NB4 (cell line): ENCODE measurements around the gene RAB25.

Experiments
- POLR2A ChIP-seq: IDR thresholded peaks from 2 replicates; pipeline ENCODE4 v1.6.1; 2011; ENCODE audit warnings: mild to moderate bottlenecking; ENCODE audit not compliant: insufficient read length; ENCODE audit errors: extremely low read depth
- TF ChIP-seq, protein P1 (sequence below): IDR thresholded peaks from one replicate; pipeline ENCODE4 v1.5.1; 2012; ENCODE audit warnings: low read depth, low read length

GRCh38 chr1:156045076-156045475 lies 15.9 kb upstream of the RAB25 start:
- TF ChIP-seq, protein P1, sequence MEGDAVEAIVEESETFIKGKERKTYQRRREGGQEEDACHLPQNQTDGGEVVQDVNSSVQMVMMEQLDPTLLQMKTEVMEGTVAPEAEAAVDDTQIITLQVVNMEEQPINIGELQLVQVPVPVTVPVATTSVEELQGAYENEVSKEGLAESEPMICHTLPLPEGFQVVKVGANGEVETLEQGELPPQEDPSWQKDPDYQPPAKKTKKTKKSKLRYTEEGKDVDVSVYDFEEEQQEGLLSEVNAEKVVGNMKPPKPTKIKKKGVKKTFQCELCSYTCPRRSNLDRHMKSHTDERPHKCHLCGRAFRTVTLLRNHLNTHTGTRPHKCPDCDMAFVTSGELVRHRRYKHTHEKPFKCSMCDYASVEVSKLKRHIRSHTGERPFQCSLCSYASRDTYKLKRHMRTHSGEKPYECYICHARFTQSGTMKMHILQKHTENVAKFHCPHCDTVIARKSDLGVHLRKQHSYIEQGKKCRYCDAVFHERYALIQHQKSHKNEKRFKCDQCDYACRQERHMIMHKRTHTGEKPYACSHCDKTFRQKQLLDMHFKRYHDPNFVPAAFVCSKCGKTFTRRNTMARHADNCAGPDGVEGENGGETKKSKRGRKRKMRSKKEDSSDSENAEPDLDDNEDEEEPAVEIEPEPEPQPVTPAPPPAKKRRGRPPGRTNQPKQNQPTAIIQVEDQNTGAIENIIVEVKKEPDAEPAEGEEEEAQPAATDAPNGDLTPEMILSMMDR: no peak
- TF ChIP-seq POLR2A: no peak
